Activated T-cell treated with anti-CD3 and anti-CD28 coated beads for 24 hours (primary cell): ENCODE results near the gene TKTL1.
"Not testable (repeated sequence)": the region's sequence is repeated elsewhere in the genome, so short reads cannot be mapped to it uniquely, and the experiment has no call there.

Experiments
- DNase-seq: peaks from one replicate; pipeline ENCODE4 v3.0.0-alpha.2; 2020; ENCODE audit warnings: low read depth

Gene TKTL1

GRCh38 chrX:154343620-154344019 lies 48.0 kb downstream of the TKTL1 start:
- not testable (repeated sequence) for DNase-seq

- no peak for DNase-seq
Measured at GRCh38 chrX:154348114-154348531, 52.5 kb downstream of the TKTL1 start.

GRCh38 chrX:154348646-154349358 lies 53.2 kb downstream of the TKTL1 start:
- DNase-seq: no peak

GRCh38 chrX:154349359-154349935 lies 53.9 kb downstream of the TKTL1 start:
- DNase-seq: no peak

GRCh38 chrX:154349979-154350378 lies 54.4 kb downstream of the TKTL1 start:
- DNase-seq: no peak

GRCh38 chrX:154350429-154351182 lies 55.0 kb downstream of the TKTL1 start:
- DNase-seq: no peak

GRCh38 chrX:154351183-154352011 lies 55.8 kb downstream of the TKTL1 start:
- no peak for DNase-seq

GRCh38 chrX:154352012-154352401 lies 56.4 kb downstream of the TKTL1 start:
- DNase-seq: no peak

- no peak for DNase-seq
Measured at GRCh38 chrX:154352466-154352865, 56.9 kb downstream of the TKTL1 start.

- no peak for DNase-seq
Measured at GRCh38 chrX:154353172-154353843, 57.7 kb downstream of the TKTL1 start.

GRCh38 chrX:154354013-154354412 lies 58.4 kb downstream of the TKTL1 start:
- no peak for DNase-seq

- no peak for DNase-seq
Measured at GRCh38 chrX:154354516-154354915, 58.9 kb downstream of the TKTL1 start.

- no peak for DNase-seq
Measured at GRCh38 chrX:154355094-154355775, 59.6 kb downstream of the TKTL1 start.

- DNase-seq: no peak
Measured at GRCh38 chrX:154355776-154356140, 60.2 kb downstream of the TKTL1 start.

- no peak for DNase-seq
Measured at GRCh38 chrX:154356596-154356995, 61.0 kb downstream of the TKTL1 start.

- DNase-seq: no peak
Measured at GRCh38 chrX:154357205-154357604, 61.6 kb downstream of the TKTL1 start.

GRCh38 chrX:154358011-154358410 lies 62.4 kb downstream of the TKTL1 start:
- no peak for DNase-seq

GRCh38 chrX:154358829-154359228 lies 63.2 kb downstream of the TKTL1 start:
- DNase-seq: no peak

- DNase-seq: no peak
Measured at GRCh38 chrX:154359362-154360154, 64.0 kb downstream of the TKTL1 start.

GRCh38 chrX:154360155-154360713 lies 64.6 kb downstream of the TKTL1 start:
- no peak for DNase-seq
